HG02884 (cell line): ENCODE results near the gene ACTG1.
A peak's percentile ranks its signal among the peaks of the same experiment; 100 is the strongest.

Experiments
- ATAC-seq: cut with Tn5 transposase; IDR thresholded peaks from one replicate; pipeline ENCODE4 v1.9.1; 2021; ENCODE audit warnings: mild to moderate bottlenecking, moderate library complexity; ENCODE audit not compliant: unreplicated experiment

ACTG1 gene

DNA sequence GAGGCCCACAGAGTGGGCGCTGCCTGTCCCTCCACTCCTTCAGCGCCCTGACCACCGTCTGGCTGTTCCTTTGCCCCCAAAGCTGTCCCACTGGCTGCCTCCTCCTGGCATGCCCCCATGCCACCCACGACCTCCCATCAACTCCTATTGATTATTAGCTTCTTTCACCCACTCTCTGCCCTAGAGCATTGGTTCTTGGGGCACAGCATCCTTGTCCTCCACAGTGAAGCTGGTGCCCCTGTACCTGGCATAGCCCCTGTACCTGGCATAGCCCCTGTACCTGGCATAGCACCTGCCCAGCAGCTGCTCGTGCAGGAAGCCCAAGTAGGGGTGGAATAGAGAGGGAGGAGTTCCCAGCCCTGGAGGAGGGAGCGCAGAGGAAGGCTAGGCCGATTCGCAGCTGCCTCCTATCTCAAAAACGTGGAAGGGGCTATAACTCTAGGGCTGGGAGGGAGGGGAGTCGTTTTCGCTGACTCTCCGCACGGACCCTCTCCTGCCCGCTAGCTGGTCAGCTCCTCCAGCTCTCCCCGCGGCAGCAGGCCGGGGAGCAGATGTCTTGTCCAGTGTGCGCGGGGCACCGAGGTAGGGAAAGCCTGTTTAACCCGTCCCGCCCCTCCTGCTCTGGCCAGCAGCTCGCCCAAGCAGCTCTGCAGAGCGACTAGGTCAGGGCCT is 5.7 kb upstream of the ACTG1 start:
- ATAC-seq = no peak

DNA sequence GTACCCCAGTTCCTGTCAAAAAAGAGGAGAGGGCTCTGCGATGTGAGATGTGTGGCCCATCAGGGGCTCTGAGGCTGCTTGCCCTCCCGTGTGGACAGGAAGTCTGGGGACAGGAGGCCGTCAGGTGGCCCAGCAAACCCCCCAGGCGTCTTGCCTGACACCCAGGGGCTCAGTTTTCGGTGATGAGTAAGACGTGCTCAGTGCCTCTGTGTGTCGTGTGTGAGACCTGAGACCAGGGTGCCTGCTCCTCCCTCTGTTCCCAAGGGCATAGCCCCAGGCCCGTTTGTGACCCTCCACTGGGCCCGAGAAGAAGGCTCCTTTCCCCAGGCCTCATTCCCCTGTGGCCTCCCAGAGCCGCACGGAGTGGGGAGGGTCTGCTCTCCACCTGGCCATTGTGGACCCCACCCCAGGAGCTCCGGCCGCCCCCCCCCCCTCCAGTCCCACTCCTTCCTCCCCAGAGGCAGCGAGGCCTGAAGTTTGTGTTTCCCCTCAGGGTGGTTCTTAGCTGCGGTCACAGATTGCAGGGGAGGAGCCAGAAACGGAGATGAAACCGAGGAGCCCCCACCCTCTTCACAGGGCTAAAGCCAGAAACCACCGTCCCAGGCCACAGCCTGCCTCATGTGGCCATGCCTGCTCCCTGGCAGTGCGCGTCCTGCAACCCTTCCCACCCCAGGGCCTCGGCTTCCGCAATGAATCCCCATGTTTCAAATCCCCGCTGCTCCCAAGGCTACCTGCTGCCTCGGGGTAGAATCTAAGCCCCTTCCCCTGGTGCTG is 4.9 kb upstream of the ACTG1 start:
- ATAC-seq = peak; percentile 37

DNA sequence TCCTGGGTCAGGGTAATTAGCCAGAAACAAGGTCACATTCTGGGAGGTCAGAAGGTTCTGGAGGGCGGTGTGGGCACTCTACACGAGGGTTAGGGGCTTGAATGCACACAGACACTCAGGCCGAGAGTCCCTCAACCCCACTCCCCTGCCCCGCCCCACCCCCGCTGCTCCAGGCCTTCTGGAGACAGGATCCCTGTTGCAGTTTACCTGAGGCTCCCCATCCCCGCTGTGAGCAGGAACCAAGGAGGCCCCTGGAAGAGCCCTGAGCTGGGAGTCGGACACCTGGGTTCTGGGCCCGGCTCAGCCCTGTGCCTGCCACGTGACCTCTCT is 4.4 kb upstream of the ACTG1 start:
- ATAC-seq = no peak

DNA sequence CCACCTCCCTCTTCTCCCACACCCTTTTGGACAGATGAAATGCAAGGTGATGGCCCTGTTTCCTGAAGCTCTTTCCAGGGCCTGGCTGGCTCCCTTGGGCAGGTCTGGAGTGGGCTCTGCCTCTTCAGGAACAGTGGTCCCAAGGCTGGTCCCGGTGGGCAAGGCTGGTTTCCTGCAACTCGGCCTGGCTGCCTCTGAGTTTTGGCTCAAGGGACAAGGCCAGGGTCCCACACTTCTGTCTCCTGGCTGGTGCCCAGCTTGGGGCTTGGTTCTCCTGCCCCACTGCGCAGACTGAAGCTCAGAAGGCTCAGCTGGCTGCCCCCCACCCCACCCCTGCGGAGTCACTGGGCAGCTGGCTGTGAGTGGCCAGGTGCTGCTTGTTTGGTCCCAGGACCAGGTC is 3.8 kb upstream of the ACTG1 start:
- no peak for ATAC-seq

DNA sequence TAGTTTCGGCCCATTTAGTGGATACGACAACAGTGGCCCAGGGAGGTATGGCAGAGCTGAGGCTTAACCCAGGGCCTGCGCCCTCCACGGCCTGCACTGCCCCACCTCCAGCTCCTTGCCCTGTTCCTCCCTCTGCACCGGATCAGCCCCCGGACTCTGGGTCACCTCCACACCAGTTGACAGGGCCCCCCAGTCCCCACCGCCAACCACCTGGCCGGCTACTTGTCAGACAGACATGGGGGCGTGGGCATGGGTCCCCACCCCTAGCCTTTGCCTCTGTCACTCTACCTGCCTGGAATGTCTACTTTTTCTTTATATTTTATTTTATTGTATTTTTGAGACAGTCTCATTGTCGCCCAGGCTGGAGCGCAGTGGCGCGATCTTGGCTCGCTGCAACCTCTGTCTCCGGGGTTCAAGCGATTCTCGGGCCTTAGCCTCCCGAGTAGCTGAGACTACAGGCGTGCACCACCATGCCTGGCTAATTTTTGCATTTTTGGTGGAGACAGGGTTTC is 3.0 kb upstream of the ACTG1 start:
- ATAC-seq = no peak

DNA sequence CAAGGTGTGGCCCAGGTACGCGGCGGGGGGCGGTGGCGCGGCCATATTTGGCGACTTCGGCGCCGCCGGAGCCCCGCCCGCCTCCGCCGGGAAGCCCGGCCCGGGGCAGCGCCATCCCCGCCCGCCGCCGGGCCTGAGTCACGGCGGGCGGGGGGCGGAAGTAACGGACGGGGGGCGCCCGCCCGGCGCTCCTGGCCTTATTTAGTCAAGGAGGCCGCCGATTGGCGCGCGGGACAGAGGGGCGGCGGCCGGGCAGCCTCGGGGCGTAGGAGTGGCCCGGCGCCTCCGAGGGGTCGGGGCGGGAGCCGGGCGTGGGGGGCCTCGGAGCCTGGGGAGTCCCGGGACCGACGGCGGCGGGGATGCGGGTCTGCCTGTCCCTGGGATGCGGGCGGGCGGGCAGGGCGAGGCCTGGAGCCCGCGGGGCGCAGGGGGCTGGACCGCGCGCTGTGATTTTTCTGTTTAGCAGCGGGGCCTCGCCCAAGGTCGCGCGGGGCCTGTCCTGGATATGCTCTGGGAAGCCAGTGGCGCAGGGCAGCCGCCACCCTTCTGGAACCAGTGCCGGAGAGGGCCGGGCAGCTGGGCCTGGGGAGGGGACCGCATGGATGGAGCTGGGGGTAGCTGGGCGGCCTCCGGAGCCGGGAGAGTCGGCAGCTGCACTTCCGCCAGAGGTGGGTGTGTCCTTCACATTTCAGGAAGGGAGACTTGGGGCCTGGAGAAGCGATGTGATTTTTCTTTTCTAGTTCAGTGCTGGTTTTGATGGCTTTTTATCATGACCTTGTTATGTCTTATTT is 2.3 kb upstream of the ACTG1 start:
- ATAC-seq = no peak

DNA sequence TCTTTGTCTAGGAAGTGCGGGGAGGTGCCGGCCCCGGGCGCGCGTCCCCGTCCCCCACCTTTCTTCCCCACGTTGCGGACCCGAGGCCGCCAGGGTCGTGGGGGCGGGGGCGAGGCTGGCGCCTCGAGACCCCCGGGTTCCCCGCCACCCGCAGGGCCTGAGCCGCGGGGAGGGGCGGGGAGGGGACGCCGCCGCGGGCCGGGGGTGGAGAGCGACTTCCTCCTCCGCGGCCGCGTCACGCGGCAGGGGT is 1.8 kb upstream of the ACTG1 start:
- no peak for ATAC-seq

DNA sequence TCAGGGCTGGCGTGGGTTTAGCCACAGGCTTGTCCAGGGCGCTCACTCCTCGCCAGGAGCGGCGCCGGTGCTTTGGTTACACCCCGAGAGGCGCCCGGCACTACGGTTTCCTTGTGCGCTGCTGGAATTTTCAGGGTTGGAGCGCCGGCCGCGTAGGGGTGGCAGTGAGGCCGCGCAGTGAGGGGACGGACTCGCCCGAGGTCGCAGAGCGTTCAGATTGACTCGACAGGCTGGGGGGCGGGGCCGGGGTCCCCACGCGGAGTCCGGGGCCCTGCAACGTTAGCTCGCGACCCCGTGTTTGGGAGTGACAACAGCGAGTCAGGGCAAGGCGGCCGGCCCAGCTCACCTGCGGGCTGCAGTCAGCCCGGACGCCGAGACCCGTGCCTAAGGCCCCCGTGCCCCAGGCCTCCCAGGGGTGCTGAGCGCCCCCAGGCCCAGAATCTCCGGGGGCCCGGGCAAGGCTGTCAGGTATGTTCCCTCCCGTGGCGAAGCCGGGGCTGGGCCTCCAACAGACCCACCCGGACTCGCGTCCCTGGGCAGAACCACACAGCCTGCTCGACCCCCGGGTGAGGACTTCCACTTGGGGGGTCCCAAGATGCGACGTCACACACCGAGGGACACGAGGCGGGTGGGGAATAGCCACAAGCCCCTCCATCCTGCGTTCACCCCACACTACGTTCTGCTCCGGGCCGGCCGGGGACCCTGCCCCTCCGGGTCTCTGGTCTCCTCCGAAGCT is 1.3 kb upstream of the ACTG1 start:
- ATAC-seq = no peak

DNA sequence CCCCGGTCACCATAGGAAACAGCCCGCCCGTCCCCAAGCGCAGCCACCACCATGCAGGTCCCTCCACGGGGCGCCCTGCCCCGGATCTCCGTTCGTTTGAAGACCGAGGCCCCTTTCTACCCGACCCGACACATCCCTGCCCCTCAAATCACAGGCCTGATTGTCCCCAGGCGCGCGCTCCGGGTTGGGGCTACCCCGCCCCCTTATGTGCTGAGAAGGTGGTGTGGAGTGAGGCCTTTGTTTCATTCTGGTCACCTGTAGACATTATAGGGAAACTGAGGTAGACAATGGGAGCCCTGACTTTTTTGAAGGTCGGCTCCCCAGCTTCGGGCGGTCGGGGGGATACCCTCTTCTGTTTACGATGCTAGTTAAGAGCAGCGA is 763 bp upstream of the ACTG1 start:
- no peak for ATAC-seq

DNA sequence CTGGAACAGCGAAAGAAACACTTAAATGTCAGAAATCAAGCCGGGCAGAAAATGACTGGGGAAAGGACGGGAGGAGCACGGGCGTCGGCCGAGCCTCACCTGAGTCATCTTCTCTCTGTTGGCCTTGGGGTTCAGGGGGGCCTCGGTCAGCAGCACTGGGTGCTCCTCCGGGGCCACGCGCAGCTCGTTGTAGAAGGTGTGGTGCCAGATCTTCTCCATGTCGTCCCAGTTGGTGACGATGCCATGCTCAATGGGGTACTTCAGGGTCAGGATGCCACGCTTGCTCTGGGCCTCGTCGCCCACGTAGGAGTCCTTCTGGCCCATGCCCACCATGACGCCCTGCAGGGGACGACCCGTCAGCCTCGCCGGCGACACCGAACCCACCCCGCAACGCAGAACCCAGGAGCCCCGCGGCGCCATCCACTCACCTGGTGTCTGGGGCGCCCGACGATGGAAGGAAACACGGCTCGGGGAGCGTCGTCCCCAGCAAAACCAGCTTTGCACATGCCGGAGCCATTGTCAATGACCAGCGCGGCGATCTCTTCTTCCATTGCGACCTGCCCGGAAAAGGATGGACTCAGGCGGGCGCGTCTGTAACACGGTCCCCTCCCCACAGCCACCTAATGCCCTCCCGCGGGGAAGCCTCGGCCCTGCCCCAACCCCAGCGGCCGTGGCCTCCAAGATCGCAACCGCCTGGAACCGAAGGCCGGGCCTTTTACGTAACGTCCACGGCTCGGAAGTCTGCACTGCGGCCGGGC is 616 bp downstream of the ACTG1 start:
- ATAC-seq = no peak

DNA sequence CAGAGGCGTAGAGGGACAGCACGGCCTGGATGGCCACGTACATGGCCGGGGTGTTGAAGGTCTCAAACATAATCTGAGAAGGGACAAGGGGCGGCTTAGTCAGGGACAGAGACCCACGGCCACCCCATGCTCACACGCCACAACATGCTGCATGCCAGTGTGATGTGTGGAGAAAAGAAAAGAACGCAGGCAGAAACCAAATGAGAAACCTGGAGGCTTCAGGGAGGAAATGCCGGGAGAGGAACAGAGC is 1.1 kb downstream of the ACTG1 start:
- ATAC-seq = no peak

DNA sequence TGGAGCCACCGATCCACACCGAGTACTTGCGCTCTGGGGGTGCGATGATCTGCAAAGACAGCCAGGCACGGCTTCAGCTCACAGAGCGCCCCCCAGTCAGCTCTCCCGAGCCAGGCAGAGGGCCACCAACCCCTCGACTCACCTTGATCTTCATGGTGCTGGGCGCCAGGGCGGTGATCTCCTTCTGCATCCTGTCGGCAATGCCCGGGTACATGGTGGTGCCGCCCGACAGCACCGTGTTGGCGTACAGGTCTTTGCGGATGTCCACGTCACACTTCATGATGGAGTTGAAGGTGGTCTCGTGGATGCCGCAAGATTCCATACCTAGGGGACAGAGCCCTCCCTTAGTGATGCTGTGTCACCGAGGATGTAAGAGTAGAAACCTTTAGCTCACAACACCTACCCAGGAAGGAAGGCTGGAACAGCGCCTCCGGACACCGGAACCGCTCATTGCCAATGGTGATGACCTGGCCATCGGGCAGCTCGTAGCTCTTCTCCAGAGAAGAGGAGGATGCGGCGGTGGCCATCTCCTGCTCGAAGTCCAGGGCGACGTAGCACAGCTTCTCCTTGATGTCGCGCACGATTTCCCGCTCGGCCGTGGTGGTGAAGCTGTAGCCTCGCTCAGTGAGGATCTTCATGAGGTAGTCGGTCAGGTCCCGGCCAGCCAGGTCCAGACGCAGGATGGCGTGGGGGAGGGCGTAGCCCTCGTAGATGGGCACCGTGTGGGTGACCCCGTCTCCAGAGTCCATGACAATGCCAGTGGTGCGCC is 1.6 kb downstream of the ACTG1 start:
- no peak for ATAC-seq

DNA sequence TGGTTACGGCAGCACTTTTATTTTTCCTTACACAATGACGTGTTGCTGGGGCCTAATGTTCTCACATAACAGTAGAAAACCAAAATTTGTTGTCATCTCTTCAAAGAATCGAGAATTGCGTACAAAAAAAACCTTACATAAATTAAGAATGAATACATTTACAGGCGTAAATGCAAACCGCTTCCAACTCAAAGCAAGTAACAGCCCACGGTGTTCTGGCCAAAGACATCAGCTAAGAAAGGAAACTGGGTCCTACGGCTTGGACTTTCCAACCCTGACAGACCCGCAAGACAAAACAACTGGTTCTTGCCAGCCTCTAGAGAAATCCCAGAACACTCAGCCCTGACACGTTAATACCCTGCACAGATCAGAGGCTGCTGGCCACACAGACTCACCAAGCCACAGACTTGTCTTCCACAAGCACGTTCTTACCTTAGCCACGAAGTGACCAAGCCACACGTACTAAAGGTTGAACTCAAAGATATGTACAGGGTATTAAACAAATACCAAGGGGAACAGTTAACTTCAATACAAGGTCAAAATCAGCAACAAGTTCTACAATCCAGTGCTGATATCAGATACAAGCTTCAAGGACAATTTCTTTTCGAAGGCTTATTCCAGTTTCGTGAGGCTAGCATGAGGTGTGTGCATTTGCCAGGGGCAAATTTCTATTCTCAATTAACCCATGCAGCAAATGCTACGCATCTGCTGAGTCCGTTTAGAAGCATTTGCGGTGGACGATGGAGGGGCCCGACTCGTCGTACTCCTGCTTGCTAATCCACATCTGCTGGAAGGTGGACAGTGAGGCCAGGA is 2.4 kb downstream of the ACTG1 start:
- ATAC-seq = no peak

DNA sequence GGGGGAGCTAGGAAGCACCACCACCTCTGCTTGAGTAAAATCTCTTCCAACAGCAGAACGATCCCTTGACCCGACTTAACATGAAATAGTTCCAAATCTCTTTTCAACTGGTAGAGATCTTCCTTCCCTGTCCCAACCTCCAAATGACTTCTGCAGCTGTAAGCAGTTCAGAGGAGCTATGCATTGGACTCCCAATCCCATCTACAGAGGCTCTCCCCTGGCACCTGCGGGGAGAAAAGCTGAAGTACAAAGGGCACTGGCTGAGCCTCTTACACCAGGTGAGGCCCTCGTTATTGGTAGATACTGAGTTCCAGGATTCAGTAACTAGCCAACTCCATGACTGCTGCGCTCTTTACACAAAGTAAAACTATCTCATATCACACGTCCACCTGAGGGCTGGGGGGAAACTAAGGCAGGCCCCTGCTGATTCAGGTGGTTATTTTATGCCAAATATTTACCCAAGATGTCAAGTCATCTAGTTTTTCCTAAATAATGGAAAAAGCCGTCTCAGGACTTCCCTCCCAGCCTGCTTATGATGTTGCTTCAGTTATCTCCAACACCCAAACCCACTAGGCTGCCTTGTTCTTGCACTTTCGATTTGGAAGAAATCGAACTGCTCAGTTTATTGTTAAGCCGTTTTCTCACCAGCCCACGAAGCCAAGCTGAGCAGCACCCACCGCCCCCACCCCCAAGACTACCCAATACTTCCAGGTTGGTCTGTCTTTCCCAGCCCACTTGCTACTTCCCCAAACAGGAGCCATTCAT is 3.2 kb downstream of the ACTG1 start:
- no peak for ATAC-seq

DNA sequence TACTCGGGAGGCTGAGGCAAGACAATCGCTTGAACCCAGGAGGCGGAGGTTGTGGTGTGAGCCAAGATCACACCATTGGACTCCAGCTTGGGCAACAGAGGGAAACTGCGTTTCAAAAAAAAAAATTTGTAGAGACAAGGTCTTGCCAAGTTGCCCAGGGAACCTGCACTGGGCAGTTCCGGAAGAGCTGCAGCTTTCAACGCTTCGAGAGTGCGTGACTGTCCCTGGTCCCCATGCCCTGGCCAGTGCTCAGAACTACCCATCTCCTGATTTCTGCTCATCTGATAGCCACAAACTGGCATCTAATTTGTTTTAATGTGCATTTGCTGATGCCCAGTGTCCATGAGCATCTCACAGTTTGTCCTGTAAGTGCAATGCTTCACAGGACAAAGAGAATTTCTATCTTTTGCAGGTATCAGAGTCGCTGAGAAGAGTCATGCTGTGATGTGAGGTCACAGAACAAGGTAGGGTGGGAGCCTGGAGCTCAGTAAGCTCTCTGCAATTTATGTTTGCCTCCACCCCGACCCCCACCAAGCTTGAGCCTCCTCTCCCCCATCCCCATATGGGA is 3.9 kb downstream of the ACTG1 start:
- ATAC-seq = no peak

DNA sequence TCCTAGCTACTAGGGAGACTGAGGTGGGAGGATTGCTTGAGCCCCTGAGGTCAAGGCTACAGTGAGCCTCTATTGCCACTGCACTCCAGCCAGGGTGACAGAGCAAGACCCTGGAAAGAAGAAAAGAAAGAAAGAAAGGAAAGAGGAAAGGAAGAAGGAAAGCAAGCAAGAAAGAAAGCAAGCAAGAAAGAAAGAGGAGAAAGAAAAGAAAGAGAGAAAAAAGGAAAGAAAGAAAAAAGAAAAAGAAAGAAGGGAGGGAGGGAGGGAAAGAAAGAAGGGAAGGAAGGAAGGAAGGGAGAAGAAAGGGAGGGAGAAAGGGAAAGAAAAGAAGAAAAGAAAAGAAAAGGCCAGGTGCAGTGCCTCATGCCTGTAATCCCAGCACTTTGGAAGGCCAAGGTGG is 9.0 kb downstream of the ACTG1 start:
- no peak for ATAC-seq

DNA sequence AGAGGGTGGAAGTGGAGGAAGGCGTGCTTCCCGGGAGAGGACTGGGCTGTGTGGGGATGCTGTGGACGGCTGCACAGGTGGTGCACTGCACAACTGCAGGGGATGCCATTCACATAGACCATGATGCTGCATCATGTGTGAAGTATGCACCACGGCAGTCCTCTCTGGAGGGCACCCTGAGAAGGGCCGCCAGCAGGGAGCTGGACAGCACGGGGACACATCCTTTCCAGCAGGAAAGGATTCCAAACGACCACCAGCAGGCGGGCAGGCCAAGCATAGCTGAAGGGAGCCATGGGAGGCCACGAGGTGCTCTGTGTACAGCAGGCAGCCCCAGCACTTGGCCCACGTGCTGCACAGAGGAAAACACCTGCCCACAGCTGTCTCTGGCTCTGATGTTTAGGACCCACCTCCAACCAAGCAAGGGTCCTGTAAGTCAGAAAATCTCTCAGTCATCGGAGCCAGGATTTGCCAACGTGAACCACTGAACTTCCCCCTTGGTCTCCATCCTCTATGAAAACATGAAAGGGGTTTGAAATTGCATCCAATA is 10.1 kb downstream of the ACTG1 start:
- no peak for ATAC-seq

DNA sequence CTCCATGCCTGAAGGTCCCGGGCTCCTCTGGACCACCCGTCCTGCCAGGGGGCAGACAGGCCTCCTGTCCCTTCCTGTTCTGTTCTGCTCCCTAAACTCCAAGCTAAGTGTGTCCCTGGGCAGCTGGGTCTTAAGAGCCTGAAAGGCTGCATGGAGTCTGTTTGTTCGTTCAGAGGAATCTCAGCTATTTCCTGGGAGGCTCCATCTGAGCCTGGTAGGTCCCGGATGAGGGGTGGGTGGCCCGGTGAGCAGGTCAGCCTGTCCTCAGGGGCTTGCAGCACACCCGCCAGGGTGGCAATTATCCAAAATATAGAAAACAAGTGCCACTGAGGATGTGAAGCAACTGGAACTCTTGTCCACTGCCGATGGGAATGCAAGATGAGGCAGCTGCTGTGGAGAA is 12.6 kb downstream of the ACTG1 start:
- ATAC-seq = no peak
